ENCODE results near the gene FGF12. TPM values are rescaled to one million over a fixed set of nuclear protein-coding genes. Genes with fewer than 3 reads are reported as not detected.

FGF12 gene
- total RNA-seq, 1 experiment from 2014 or later: 0.07 TPM

GRCh38 chr3:192186045-192186444 is 541.3 kb downstream of the FGF12 start:
- intact Hi-C loops (cut with micrococcal nuclease): no loop called here
- no peak overlapping the region for H3K4me2 ChIP-seq (ENCODE audit: low read length)
- no TSS peak for BruUV-seq (replicated peaks)
- H3K4me3 ChIP-seq (replicated peaks in 1 of 2; ENCODE audit: low read depth in 1 of 2, low read length in 2 of 2): no peak overlapping the region
- ChIA-PET CTCF (no interaction called here), RAD21 (ENCODE audit: low non-redundant PET in 1 of 2, low total read pairs in 2 of 2, uncharacterized antibody in 2 of 2, unreplicated experiment in 2 of 2) (no interaction called here), POLR2A (no interaction called here)
- no peaks in the 10 kb centered on the region for H3K9me3 ChIP-seq (ENCODE audit: control insufficient read depth in 1 of 2, insufficient read depth in 1 of 2, low read depth in 1 of 2, low read length in 2 of 2)
- no peaks in the 10 kb centered on the region for H3K9me2 ChIP-seq (ENCODE audit: insufficient read depth)
- H3K27me3 ChIP-seq (ENCODE audit: insufficient read depth, low read length): no peaks in the 10 kb centered on the region
- no peak overlapping the region for H2AFZ ChIP-seq (ENCODE audit: low read depth, low read length, poor library complexity, severe bottlenecking)
- H3K79me2 ChIP-seq (ENCODE audit: insufficient read depth, low read length): no peaks in the 10 kb centered on the region
- DNase-seq (ENCODE audit: low read depth, low spot score) (no peak), ATAC-seq (no peak)
- H3K9ac ChIP-seq (ENCODE audit: low read length): no peak overlapping the region
- H4K20me1 ChIP-seq (ENCODE audit: insufficient read depth): no peaks in the 10 kb centered on the region
- no peaks in the 10 kb centered on the region for H3K36me3 ChIP-seq (ENCODE audit: control insufficient read depth in 1 of 2, insufficient read depth in 2 of 2, low read length in 2 of 2)
- no peaks in the 10 kb centered on the region for H3K4me1 ChIP-seq (ENCODE audit: control insufficient read depth in 1 of 2, insufficient read depth in 2 of 2, low read length in 2 of 2)
- H3K27ac ChIP-seq (ENCODE audit: low read depth, low read length): no peak overlapping the region
- TF ChIP-seq ATF3 (IDR thresholded peaks at IDR 0.05): no peak
- TF ChIP-seq SIN3A (IDR thresholded peaks at IDR 0.05; ENCODE audit: low read depth): no peak
- no peak for TF ChIP-seq SRF (IDR thresholded peaks at IDR 0.05; ENCODE audit: low read depth)
- TF ChIP-seq RAD21 (IDR thresholded peaks at IDR 0.05; ENCODE audit: low read depth): no peak
- no peak for TF ChIP-seq CBX3 (IDR thresholded peaks at IDR 0.05; ENCODE audit: low read depth)
- no peak for TF ChIP-seq YY1 (IDR thresholded peaks at IDR 0.05; ENCODE audit: extremely low read depth, insufficient replicate concordance, low read depth, low read length)
- TF ChIP-seq TCF7L2 (IDR thresholded peaks at IDR 0.05; ENCODE audit: borderline replicate concordance, extremely low read depth, insufficient read depth, insufficient read length): no peak
- TF ChIP-seq EZH2 (IDR thresholded peaks at IDR 0.05): no peak
- no peak for TF ChIP-seq EZH2phosphoT487 (IDR thresholded peaks at IDR 0.05; ENCODE audit: borderline replicate concordance)
- no peak for TF ChIP-seq JUND (IDR thresholded peaks at IDR 0.05)
- no peak for TF ChIP-seq ZBTB33 (IDR thresholded peaks at IDR 0.05; ENCODE audit: extremely low read depth, insufficient replicate concordance, low read length)
- TF ChIP-seq POLR2A (IDR thresholded peaks at IDR 0.05; ENCODE audit: borderline replicate concordance, extremely low read depth, insufficient read depth, insufficient read length): no peak
- TF ChIP-seq SP1 (IDR thresholded peaks at IDR 0.05; ENCODE audit: low read depth): no peak
- no peak for TF ChIP-seq ELF1 (IDR thresholded peaks at IDR 0.05; ENCODE audit: borderline replicate concordance, low read depth)
